ENCODE measurements around the gene ELK3. TPM values are rescaled to one million over a fixed set of nuclear protein-coding genes. Genes with fewer than 3 reads are reported as not detected.
A peak's percentile ranks its signal among the peaks of the same experiment; 100 is the strongest.

The ELK3 gene
- total RNA-seq, 3 donors from 2014 or later: 13.9 to 28.5 (median 16.5) TPM

- Histone ChIP-seq H3K36me3 (no peaks in the 10 kb centered on the region), H3K27me3 (no peaks in the 10 kb centered on the region), H3K9me3 (no peaks in the 10 kb centered on the region), H3K4me3 (no peak overlapping the region), H3K4me1 (no peaks in the 10 kb centered on the region), H3K27ac (no peak overlapping the region)
- TF ChIP-seq CTCF (IDR thresholded peaks at IDR 0.05) (no peak), POLR2A (IDR thresholded peaks at IDR 0.05) (no peak), POLR2AphosphoS5 (IDR thresholded peaks at IDR 0.05) (no peak)
- intact Hi-C loops (cut with DNase I; ENCODE audit: low total_unique reads): no loop called here
- no peak for DNase-seq (ENCODE audit: low spot score in 2 of 2)
Observed at GRCh38 chr12:96227365-96228106, 33.4 kb downstream of the ELK3 start.

- no peak for DNase-seq (ENCODE audit: low spot score in 2 of 2)
- Histone ChIP-seq H3K27ac (peak overlapping the region in 1 of 2 donors; percentile 36), H3K9me3 (no peaks in the 10 kb centered on the region), H3K36me3 (no peaks in the 10 kb centered on the region), H3K27me3 (no peaks in the 10 kb centered on the region), H3K4me1 (no peaks in the 10 kb centered on the region), H3K4me3 (no peak overlapping the region)
- intact Hi-C loops (cut with DNase I; ENCODE audit: low total_unique reads): no loop called here
- TF ChIP-seq POLR2AphosphoS5 (IDR thresholded peaks at IDR 0.05): no peak
- TF ChIP-seq POLR2A (IDR thresholded peaks at IDR 0.05): no peak
- TF ChIP-seq CTCF (IDR thresholded peaks at IDR 0.05): no peak
Observed at GRCh38 chr12:96228566-96229248, 34.5 kb downstream of the ELK3 start.

- H3K9me3 ChIP-seq: no peaks in the 10 kb centered on the region
- H3K27ac ChIP-seq: no peak overlapping the region
- H3K4me1 ChIP-seq: peaks cover 5 to 6% of the 10 kb centered on the region in 2 donors
- H3K4me3 ChIP-seq: no peak overlapping the region
- no peaks in the 10 kb centered on the region for H3K27me3 ChIP-seq
- TF ChIP-seq CTCF (IDR thresholded peaks at IDR 0.05) (no peak), POLR2A (IDR thresholded peaks at IDR 0.05) (no peak), POLR2AphosphoS5 (IDR thresholded peaks at IDR 0.05) (no peak)
- intact Hi-C loops (cut with DNase I; ENCODE audit: low total_unique reads): no loop called here
- no peaks in the 10 kb centered on the region for H3K36me3 ChIP-seq
- DNase-seq (ENCODE audit: low spot score in 2 of 2): no peak
Observed at GRCh38 chr12:96230646-96231045, 36.5 kb downstream of the ELK3 start.

GRCh38 chr12:96233168-96233567 lies 39.0 kb downstream of the ELK3 start:
- H3K4me1 ChIP-seq: peaks cover 24 to 27% of the 10 kb centered on the region in 2 donors
- no peak for DNase-seq (ENCODE audit: low spot score in 2 of 2)

More at GRCh38 chr12:96233168-96233567, 39.0 kb downstream of the ELK3 start:
- Histone ChIP-seq H3K36me3 (no peaks in the 10 kb centered on the region), H3K4me3 (no peak overlapping the region), H3K27me3 (no peaks in the 10 kb centered on the region), H3K27ac (peak overlapping the region; percentile 92 to 95), H3K9me3 (no peaks in the 10 kb centered on the region)
- no peak for TF ChIP-seq CTCF (IDR thresholded peaks at IDR 0.05)
- peak in 2 of 3 donors; percentile 15 to 16 for TF ChIP-seq POLR2AphosphoS5 (IDR thresholded peaks at IDR 0.05)
- intact Hi-C loops (cut with DNase I; ENCODE audit: low total_unique reads): no loop called here
